GM18499 (cell line): ENCODE data around the gene PDE4D.
"Not testable (repeated sequence)": the region's sequence is repeated elsewhere in the genome, so short reads cannot be mapped to it uniquely, and the experiment has no call there.

Experiments used
- ATAC-seq: cut with Tn5 transposase; IDR thresholded peaks from one replicate; pipeline ENCODE4 v1.9.1; 2021; ENCODE audit warnings: moderate number of reproducible peaks; ENCODE audit not compliant: insufficient read depth, unreplicated experiment

PDE4D gene

GRCh38 chr5:59810041-59810440 lies 83.5 kb downstream of the PDE4D start:
- ATAC-seq = no peak

- no peak for ATAC-seq
These were observed 85.7 kb downstream of the PDE4D start for GRCh38 chr5:59807806-59808205.

DNA sequence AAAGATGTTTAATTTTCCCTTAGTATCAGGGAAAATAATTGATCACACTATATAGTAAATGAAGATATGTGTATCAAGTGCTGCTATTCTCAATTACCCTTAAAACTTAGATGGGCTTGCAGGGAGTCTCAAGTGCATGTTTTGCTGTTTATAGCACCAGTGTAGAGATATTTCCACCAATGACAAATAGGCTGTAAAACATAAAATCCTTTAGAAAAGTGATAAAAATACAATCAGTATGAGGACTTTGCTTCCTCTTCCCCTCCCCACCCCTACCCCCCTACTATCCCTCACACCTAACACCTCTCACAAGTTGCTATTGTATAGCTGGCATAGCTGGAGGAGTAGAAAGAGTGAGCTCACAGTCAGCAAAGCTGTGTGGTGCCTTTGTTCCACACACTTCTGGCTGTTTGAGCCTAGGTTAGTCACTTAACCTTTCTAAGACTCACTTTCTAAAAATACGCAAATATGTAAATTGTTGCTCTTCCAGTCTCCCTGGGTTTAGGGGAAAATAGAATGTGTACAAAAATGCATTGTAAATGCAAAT lies 93.1 kb downstream of the PDE4D start:
- ATAC-seq = no peak

- ATAC-seq = no peak
These were observed 93.7 kb downstream of the PDE4D start for GRCh38 chr5:59799668-59800346.

DNA sequence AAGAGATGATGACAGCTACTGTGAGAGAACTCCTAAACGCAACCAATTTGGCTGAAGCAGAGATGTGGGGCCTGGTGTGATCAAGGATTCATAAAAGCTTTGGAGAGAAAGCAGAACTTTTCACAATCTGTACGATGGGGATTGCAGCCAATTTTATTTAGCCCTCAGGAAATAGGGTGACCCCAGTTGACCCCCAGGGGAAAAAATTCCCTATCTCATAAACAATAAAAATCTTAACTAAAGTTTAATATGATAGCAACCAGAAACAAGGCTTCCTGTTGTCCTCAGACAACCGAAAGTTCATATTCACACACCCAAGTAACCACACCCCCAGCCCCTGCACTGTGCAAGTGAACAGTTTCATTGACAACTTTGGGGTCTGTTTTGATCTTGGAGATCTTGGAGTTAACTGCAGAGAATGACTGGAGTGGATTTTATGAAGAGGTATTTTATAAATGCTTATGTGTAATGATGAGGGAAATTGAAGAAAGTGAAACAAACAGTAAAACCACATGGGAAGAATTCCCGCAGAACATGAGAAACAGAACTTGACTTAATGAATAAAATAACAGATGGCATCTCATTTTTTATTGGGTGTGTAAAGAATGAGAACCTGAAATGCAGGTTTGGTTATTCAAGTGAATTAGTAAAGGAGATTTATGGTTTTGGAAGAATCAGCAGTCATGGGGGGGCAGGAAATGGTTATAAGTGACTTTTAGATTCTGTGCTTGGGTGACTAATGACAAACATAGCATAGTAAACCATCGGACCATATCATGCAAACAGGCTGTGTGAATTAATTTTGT lies 94.5 kb downstream of the PDE4D start:
- ATAC-seq = no peak

DNA sequence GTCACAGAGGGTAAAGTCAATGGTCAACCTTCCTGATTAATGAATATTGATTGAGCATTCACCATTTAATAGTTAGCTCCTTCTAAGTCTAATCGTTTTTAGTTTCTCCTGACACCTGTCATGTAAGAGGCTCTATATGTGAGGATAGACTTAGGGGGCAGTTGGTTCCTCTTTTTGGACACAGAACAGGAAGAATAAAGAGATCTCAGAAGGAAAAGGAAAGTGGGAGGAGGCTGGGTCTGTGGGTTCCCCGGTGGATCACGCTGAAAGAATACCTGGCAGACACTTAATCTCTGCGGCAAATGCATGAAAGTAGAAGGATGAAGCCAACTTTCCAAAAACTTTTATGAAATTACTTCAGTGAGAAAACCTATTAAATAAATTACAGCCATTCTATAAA lies 98.4 kb downstream of the PDE4D start:
- ATAC-seq = no peak

- ATAC-seq = no peak
These were observed 100.4 kb downstream of the PDE4D start for GRCh38 chr5:59792983-59793585.

GRCh38 chr5:59791617-59792016 lies 101.9 kb downstream of the PDE4D start:
- no peak for ATAC-seq

GRCh38 chr5:59790776-59791475 lies 102.6 kb downstream of the PDE4D start:
- no peak for ATAC-seq

- no peak for ATAC-seq
These were observed 103.2 kb downstream of the PDE4D start for GRCh38 chr5:59790376-59790775.

GRCh38 chr5:59789894-59790293 lies 103.6 kb downstream of the PDE4D start:
- ATAC-seq = no peak

GRCh38 chr5:59789197-59789596 lies 104.3 kb downstream of the PDE4D start:
- ATAC-seq = no peak

DNA sequence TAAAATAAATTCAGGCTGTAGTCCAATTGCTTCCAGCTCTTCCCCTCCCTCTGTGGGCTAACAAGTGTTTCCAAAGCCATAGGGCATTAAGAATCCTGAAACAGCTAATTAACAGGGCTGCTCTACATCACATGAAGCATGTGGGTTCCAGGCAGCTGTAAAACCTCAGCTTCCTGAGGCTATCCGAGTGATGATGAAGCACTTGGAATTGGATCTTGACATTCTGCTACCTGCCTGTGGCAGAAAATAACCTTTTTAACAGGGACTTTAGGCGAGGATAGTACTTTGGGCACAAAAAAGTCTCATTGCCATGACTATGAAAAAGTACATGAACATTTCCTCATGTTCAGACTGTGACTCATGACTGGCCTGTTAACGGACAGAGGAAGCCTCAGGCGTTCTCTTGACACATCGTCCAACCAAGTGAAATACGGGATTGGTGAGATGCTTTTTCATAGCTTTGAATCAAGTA lies 107.2 kb downstream of the PDE4D start:
- no peak for ATAC-seq

- no peak for ATAC-seq
These were observed 107.7 kb downstream of the PDE4D start for GRCh38 chr5:59785676-59786333.

GRCh38 chr5:59784708-59785107 lies 108.8 kb downstream of the PDE4D start:
- not testable (repeated sequence) for ATAC-seq

DNA sequence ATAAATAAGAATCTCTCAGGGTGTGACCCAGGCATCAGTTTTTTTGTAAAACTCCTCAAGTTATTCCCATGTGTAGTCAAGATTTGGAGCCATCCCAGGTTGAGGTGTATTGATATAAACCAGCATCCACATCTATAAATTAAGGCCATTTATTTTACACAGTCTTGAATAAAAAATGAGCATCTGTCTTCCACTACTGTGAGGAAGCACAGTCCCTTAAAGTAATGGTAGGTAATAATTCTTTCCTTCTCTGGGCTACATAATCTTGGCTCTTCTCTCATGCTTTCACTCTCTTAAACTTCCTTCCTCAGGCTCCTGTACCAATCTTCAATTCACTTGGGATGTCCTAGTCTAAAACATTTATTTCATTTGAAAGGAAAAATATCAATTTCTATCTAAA lies 110.3 kb downstream of the PDE4D start:
- no peak for ATAC-seq

GRCh38 chr5:59782856-59783255 lies 110.7 kb downstream of the PDE4D start:
- ATAC-seq = no peak

DNA sequence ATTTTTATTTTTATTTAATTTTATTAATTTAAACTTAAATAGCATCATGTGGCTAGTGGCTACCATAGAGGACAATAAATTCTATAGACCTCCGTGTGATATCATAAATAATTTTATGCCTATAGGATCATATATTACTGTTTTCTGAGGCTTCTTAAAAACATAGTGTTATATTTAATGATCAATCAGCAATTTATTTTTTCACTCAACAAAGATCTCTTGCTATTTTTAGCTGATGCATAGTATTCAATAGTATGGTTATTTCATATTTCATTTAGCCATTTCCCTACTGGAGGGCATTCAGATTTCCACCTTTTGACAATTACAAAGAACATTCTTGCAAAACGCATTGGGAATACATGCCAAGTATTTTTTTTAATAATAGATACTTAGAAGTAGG lies 114.1 kb downstream of the PDE4D start:
- no peak for ATAC-seq

- no peak for ATAC-seq
These were observed 116.5 kb downstream of the PDE4D start for GRCh38 chr5:59777028-59777427.

DNA sequence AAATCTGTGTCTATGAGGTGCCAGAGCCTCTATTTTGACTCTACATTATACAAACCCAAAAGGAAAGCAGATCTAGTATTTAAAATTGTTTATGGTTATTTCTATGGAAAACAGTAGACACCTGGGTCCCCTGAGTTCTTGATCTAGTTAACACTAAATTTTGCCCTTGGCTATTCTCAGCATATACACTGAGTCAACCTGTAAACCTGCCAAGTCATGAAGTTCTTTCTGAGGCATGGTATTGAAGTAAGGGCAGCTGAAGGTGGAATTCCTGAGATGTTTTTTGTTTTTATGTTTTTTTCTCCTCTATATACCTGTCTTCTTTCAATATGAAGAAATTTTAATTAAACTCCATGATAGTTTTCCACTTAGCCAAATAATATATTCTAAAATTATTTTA lies 120.2 kb downstream of the PDE4D start:
- ATAC-seq = no peak
